CD4-positive, alpha-beta memory T cell (primary cell): ENCODE data around the gene PNCK. TPM values are rescaled to one million over a fixed set of nuclear protein-coding genes. Genes with fewer than 3 reads are reported as not detected.

Source experiments
- CTCF ChIA-PET: fragments of 350-600 bp; sonication (Branson Sonifier 250); formaldehyde crosslinking; loops from one replicate; lab custom pipeline; 2021; ENCODE audit warnings: inconsistent platforms; ENCODE audit not compliant: partially characterized antibody; lab: Charles Lee
- POLR2A ChIA-PET: fragments of 350-600 bp; sonication (Branson Sonifier 250); formaldehyde crosslinking; loops from one replicate; lab custom pipeline; 2021; ENCODE audit not compliant: partially characterized antibody; lab: Charles Lee
- DNase-seq, 5 donors: peaks; one replicate each; pipeline versions ENCODE4 v3.0.0 to v3.0.0-alpha.2; 2020 to 2022; ENCODE audit warnings: mixed read lengths in 1 of 5
- H3K27ac ChIP-seq: one replicate; pipeline ENCODE4 v1.7.0; 2013; ENCODE audit warnings: low read depth, low read length
- H3K27me3 ChIP-seq: 2 replicates; pipeline ENCODE4 v1.7.0; 2013; ENCODE audit warnings: mild to moderate bottlenecking, low read length, moderate library complexity; ENCODE audit not compliant: insufficient read depth
- H3K36me3 ChIP-seq: 2 replicates; pipeline ENCODE4 v1.7.0; 2013; ENCODE audit warnings: mild to moderate bottlenecking, low read length, moderate library complexity; ENCODE audit not compliant: insufficient read depth
- H3K4me1 ChIP-seq: 2 replicates; pipeline ENCODE4 v1.7.0; 2013; ENCODE audit warnings: mild to moderate bottlenecking, low read length, moderate library complexity; ENCODE audit not compliant: insufficient read depth
- H3K4me3 ChIP-seq, 2 donors: one replicate each; pipeline ENCODE4 v1.7.0; 2013; ENCODE audit warnings: low read length in 2 of 2, mild to moderate bottlenecking in 1 of 2
- H3K9me3 ChIP-seq, 2 donors: one replicate each; pipeline ENCODE4 v1.7.0; 2013; ENCODE audit warnings: low read length in 2 of 2, control low read depth in 1 of 2; ENCODE audit not compliant: control insufficient read depth in 1 of 2
- H3K27ac Mint-ChIP-seq, 7 donors: one replicate each; pipeline ENCODE4 v1.8.0; 2020 to 2021; ENCODE audit warnings: mixed read lengths in 7 of 7, mild to moderate bottlenecking in 6 of 7, inconsistent platforms in 3 of 7, moderate library complexity in 3 of 7
- H3K27me3 Mint-ChIP-seq, 2 donors: one replicate each; pipeline ENCODE4 v1.8.0; 2020 to 2021; ENCODE audit warnings: mixed read lengths in 2 of 2
- H3K36me3 Mint-ChIP-seq, 2 donors: one replicate each; pipeline ENCODE4 v1.8.0; 2020 to 2021; ENCODE audit warnings: mixed read lengths in 2 of 2, inconsistent platforms in 1 of 2, mild to moderate bottlenecking in 1 of 2
- H3K4me1 Mint-ChIP-seq, 4 donors: one replicate each; pipeline ENCODE4 v1.8.0; 2020 to 2021; ENCODE audit warnings: mixed read lengths in 4 of 4, mild to moderate bottlenecking in 1 of 4
- H3K4me3 Mint-ChIP-seq, 8 donors: one replicate each; pipeline ENCODE4 v1.8.0; 2020 to 2021; ENCODE audit warnings: mixed read lengths in 8 of 8, mild to moderate bottlenecking in 7 of 8, moderate library complexity in 6 of 8, inconsistent platforms in 3 of 8
- H3K9me3 Mint-ChIP-seq, 8 donors: one replicate each; pipeline ENCODE4 v1.8.0; 2020 to 2021; ENCODE audit warnings: mixed read lengths in 8 of 8, mild to moderate bottlenecking in 5 of 8, inconsistent platforms in 3 of 8, moderate library complexity in 1 of 8
- intact Hi-C: fragments of 100-400 bp; cut with micrococcal nuclease; formaldehyde crosslinking; loops from one replicate; pipeline ENCODE4 v1.15.1; 2023
- polyA plus RNA-seq, 2 donors: library from polyadenylated mRNA; unstranded; fragments of 300-500 nt; fragmentation: Illumina TruSeq; gene quantifications; one replicate each; pipeline ENCODE4 v1.2.3, GENCODE V29; 2021
- total RNA-seq, 2 experiments: library from RNA; stranded (reverse); gene quantifications; one replicate each; pipeline ENCODE4 v1.2.3, GENCODE V29; 2021

The PNCK gene
- total and polyA plus RNA-seq, 4 experiments from 2014 or later, result not detected

DNA sequence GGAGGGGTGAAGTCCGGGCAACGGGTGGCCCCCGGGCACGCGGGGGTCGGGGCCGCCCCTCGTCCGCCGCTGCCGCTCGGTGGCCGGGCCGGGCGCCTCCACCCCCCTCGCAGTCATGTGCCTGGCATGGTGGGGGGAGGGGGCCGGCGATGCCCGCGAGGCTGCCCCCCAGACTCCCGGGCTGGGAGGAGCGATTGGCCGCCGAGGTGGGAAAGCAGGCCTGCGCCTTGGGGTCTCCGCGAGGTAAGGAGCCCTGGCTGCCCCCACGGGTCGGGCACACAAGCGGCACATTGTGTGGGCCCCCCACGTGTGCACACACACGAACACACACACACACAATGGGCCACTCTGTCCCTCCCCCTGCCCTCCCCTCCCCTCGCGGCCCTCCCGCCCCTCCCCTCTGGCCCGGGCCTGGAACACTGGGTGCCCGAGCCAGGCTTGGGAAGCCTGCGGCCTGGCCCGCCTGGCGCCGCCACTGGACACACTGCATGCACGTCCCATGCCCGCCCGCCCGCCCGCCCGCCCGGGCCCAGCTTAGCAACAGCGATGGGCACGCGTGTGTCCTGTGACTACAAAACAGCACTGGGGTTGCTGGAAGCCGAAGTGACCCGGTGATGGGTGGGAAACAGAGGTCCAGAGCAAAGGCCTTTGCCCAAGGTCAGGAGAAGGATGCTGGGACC, 15.4 kb upstream of the PNCK start:
- no peaks in the 10 kb centered on the region for H3K9me3 ChIP-seq
- H3K9me3 Mint-ChIP-seq, result no peaks in the 10 kb centered on the region
- no peaks in the 10 kb centered on the region for H3K27me3 ChIP-seq
- H3K4me3 Mint-ChIP-seq, result peak overlapping the region in 1 of 8 donors; percentile 32
- no peak overlapping the region for H3K27ac Mint-ChIP-seq
- H3K4me1 Mint-ChIP-seq, result no peaks in the 10 kb centered on the region
- CTCF ChIA-PET, result no interaction called here
- no peak for DNase-seq
- POLR2A ChIA-PET, result no interaction called here
- H3K4me1 ChIP-seq, result no peaks in the 10 kb centered on the region
- H3K27me3 Mint-ChIP-seq, result no peaks in the 10 kb centered on the region
- H3K36me3 ChIP-seq, result no peaks in the 10 kb centered on the region
- no peak overlapping the region for H3K4me3 ChIP-seq
- no peaks in the 10 kb centered on the region for H3K36me3 Mint-ChIP-seq
- intact Hi-C loops, result loop anchor here (5.0 kb wide), 2 partner anchors 33 to 263 kb away; partner anchors contain the start of genes ABCD1 and BCAP31
- H3K27ac ChIP-seq, result no peak overlapping the region

DNA sequence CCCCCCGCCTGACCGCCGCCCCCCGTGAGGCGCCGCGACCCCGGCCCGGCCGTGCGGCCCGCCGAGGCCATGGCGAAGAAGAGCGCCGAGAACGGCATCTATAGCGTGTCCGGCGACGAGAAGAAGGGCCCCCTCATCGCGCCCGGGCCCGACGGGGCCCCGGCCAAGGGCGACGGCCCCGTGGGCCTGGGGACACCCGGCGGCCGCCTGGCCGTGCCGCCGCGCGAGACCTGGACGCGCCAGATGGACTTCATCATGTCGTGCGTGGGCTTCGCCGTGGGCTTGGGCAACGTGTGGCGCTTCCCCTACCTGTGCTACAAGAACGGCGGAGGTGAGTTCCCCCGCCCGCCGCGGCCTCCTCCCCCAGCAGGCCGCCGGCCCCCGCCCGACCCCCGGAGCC, 14.9 kb upstream of the PNCK start:
- H3K27ac ChIP-seq, result no peak overlapping the region
- DNase-seq, result peak in 1 of 5 donors; percentile 1
- Mint-ChIP-seq H3K36me3 (no peaks in the 10 kb centered on the region), H3K4me1 (no peaks in the 10 kb centered on the region), H3K27ac (no peak overlapping the region), H3K9me3 (no peaks in the 10 kb centered on the region), H3K4me3 (no peak overlapping the region), H3K27me3 (no peaks in the 10 kb centered on the region)
- POLR2A ChIA-PET, result no interaction called here
- CTCF ChIA-PET, result no interaction called here
- no peaks in the 10 kb centered on the region for H3K4me1 ChIP-seq
- intact Hi-C loops, result loop anchor here (5.0 kb wide), 2 partner anchors 34 to 264 kb away; partner anchors contain the start of genes ABCD1 and BCAP31
- H3K36me3 ChIP-seq, result no peaks in the 10 kb centered on the region
- no peaks in the 10 kb centered on the region for H3K27me3 ChIP-seq
- no peaks in the 10 kb centered on the region for H3K9me3 ChIP-seq
- no peak overlapping the region for H3K4me3 ChIP-seq

- H3K9me3 ChIP-seq, result no peaks in the 10 kb centered on the region
- peak in 1 of 5 donors; percentile 4 for DNase-seq
- intact Hi-C loops, result loop anchor here (5.0 kb wide), 2 partner anchors 34 to 264 kb away; partner anchors contain the start of genes ABCD1 and BCAP31
- ChIA-PET POLR2A (no interaction called here), CTCF (interaction anchor here (1.2 to 1.4 kb wide), 2 partner anchors 22 to 107 kb away, joined by 3 to 4 read pairs; partner anchors contain the start of genes IDH3G and SSR4)
- no peak overlapping the region for H3K27ac Mint-ChIP-seq
- no peaks in the 10 kb centered on the region for H3K27me3 Mint-ChIP-seq
- H3K36me3 ChIP-seq, result no peaks in the 10 kb centered on the region
- no peak overlapping the region for H3K27ac ChIP-seq
- no peaks in the 10 kb centered on the region for H3K4me1 ChIP-seq
- H3K27me3 ChIP-seq, result no peaks in the 10 kb centered on the region
- no peaks in the 10 kb centered on the region for H3K4me1 Mint-ChIP-seq
- no peaks in the 10 kb centered on the region for H3K9me3 Mint-ChIP-seq
- no peak overlapping the region for H3K4me3 ChIP-seq
- no peak overlapping the region for H3K4me3 Mint-ChIP-seq
- no peaks in the 10 kb centered on the region for H3K36me3 Mint-ChIP-seq
Measured at GRCh38 chrX:153688071-153688470, 14.5 kb upstream of the PNCK start.

- Mint-ChIP-seq H3K4me1 (no peaks in the 10 kb centered on the region), H3K9me3 (no peaks in the 10 kb centered on the region), H3K4me3 (peak within 1 kb of the TSS; percentile 63 to 88 (median 76)), H3K27me3 (no peaks in the 10 kb centered on the region), H3K36me3 (no peaks in the 10 kb centered on the region), H3K27ac (no peak within 1 kb of the TSS)
- Histone ChIP-seq H3K27me3 (no peaks in the 10 kb centered on the region), H3K4me3 (no peak within 1 kb of the TSS), H3K36me3 (no peaks in the 10 kb centered on the region), H3K9me3 (no peaks in the 10 kb centered on the region), H3K27ac (no peak within 1 kb of the TSS), H3K4me1 (no peaks in the 10 kb centered on the region)
- ChIA-PET CTCF (interaction anchor here (0.9 to 1.6 kb wide), 6 partner anchors 21 to 264 kb away, joined by 3 to 5 read pairs (median 4); partner anchors contain the start of genes IDH3G and SSR4), POLR2A (no interaction called here)
- intact Hi-C loops, result loop anchor here (5.0 kb wide), 2 partner anchors 35 to 265 kb away; partner anchors contain the start of genes ABCD1 and BCAP31
- peak in 3 of 5 donors; percentile 10 to 44 (median 23) for DNase-seq
Measured at GRCh38 chrX:153687121-153688039, 13.8 kb upstream of the PNCK start, which contains the start of gene SLC6A8. Gene SLC6A8, plus strand, starts transcription at chrX:153687926. Its CDS starts 649 bp downstream, at chrX:153688575.

GRCh38 chrX:153686711-153687110, 13.1 kb upstream of the PNCK start:
- intact Hi-C loops, result loop anchor here (5.0 kb wide), 2 partner anchors 36 to 266 kb away; partner anchors contain the start of genes ABCD1 and BCAP31
- DNase-seq, result peak in 1 of 5 donors; percentile 3
- no peaks in the 10 kb centered on the region for H3K9me3 ChIP-seq
- CTCF ChIA-PET, result interaction anchor here (0.9 to 1.6 kb wide), 6 partner anchors 20 to 264 kb away, joined by 3 to 5 read pairs (median 4); partner anchors contain the start of genes IDH3G and SSR4
- H3K27me3 ChIP-seq, result no peaks in the 10 kb centered on the region
- H3K36me3 ChIP-seq, result no peaks in the 10 kb centered on the region
- H3K36me3 Mint-ChIP-seq, result no peaks in the 10 kb centered on the region
- no peak overlapping the region for H3K4me3 ChIP-seq
- peak overlapping the region in 4 of 8 donors; percentile 32 to 54 (median 37) for H3K4me3 Mint-ChIP-seq
- H3K27me3 Mint-ChIP-seq, result no peaks in the 10 kb centered on the region
- H3K4me1 ChIP-seq, result no peaks in the 10 kb centered on the region
- H3K4me1 Mint-ChIP-seq, result no peaks in the 10 kb centered on the region
- no peaks in the 10 kb centered on the region for H3K9me3 Mint-ChIP-seq
- POLR2A ChIA-PET, result no interaction called here
- no peak overlapping the region for H3K27ac Mint-ChIP-seq
- no peak overlapping the region for H3K27ac ChIP-seq

- ChIA-PET CTCF (interaction anchor here (1.4 to 1.6 kb wide), 3 partner anchors 22 to 265 kb away, joined by 3 to 5 read pairs (median 4); no protein-coding TSS in a partner anchor), POLR2A (no interaction called here)
- Mint-ChIP-seq H3K9me3 (peaks cover 0 to 1% (median 0%) of the 10 kb centered on the region in 8 donors), H3K27me3 (no peaks in the 10 kb centered on the region), H3K4me3 (peak overlapping the region in 2 of 8 donors; percentile 32 to 39), H3K4me1 (no peaks in the 10 kb centered on the region), H3K36me3 (no peaks in the 10 kb centered on the region), H3K27ac (no peak overlapping the region)
- DNase-seq, result peak in 1 of 5 donors; percentile 26
- Histone ChIP-seq H3K4me3 (no peak overlapping the region), H3K9me3 (no peaks in the 10 kb centered on the region), H3K4me1 (no peaks in the 10 kb centered on the region), H3K27ac (no peak overlapping the region), H3K36me3 (no peaks in the 10 kb centered on the region), H3K27me3 (no peaks in the 10 kb centered on the region)
- intact Hi-C loops, result loop anchor here (5.0 kb wide), 2 partner anchors 36 to 266 kb away; partner anchors contain the start of genes ABCD1 and BCAP31
Measured at GRCh38 chrX:153685751-153686696, 12.4 kb upstream of the PNCK start.
